HepG2 (cell line): Measurements from ENCODE around the gene DKKL1.

Source experiments
- CTCF ChIP-seq: sonication (generic); formaldehyde crosslinking; IDR thresholded peaks from 2 replicates; pipeline ENCODE4 v1.5.0; 2020; ENCODE audit warnings: mild to moderate bottlenecking, missing genetic modification reagents, moderate library complexity
- HNRNPH1 ChIP-seq: fragments of 200-400 bp; formaldehyde crosslinking; optimal IDR thresholded peaks from 2 replicates; pipeline ENCODE3; 2017; ENCODE audit warnings: mild to moderate bottlenecking, low read depth, low read length
- MTERF4 ChIP-seq: sonication (generic); formaldehyde crosslinking; IDR thresholded peaks from 2 replicates; pipeline ENCODE4 v1.8.0; 2023; ENCODE audit warnings: mild to moderate bottlenecking, missing genetic modification reagents
- PATZ1 ChIP-seq: sonication (generic); formaldehyde crosslinking; IDR thresholded peaks from 2 replicates; pipeline ENCODE4 v1.4.0; 2020; ENCODE audit warnings: missing genetic modification reagents
- TAF1 ChIP-seq: sonication (generic); formaldehyde crosslinking; IDR thresholded peaks from 2 replicates; pipeline ENCODE4 v1.4.0; 2020; ENCODE audit warnings: missing genetic modification reagents
- ZNF251 ChIP-seq: sonication (generic); formaldehyde crosslinking; IDR thresholded peaks from 2 replicates; pipeline ENCODE4 v1.9.0; 2021; ENCODE audit warnings: mild to moderate bottlenecking, missing genetic modification reagents

- TF ChIP-seq PATZ1 (no peak), MTERF4 (CRISPR knock-in tag) (no peak), CTCF (CRISPR knock-in tag) (no peak), ZNF251 (no peak), TAF1 (CRISPR knock-in tag) (no peak), HNRNPH1 (no peak)
These were observed 2.4 kb downstream of the DKKL1 start for GRCh38 chr19:49366110-49366509.
